Epithelial cell of esophagus (primary cell): Measurements from ENCODE around the gene NSUN4.

Experiments used
- DNase-seq: peaks from one replicate; pipeline ENCODE4 v3.0.0; 2010; ENCODE audit warnings: low read depth
- H3K4me3 ChIP-seq: 2 replicates; pipeline ENCODE4 v1.5.1; 2011; ENCODE audit warnings: mild to moderate bottlenecking, low read length, control low read depth
- TF ChIP-seq, protein P1 (sequence below): IDR thresholded peaks from 2 replicates; pipeline ENCODE4 v1.5.1; 2011; ENCODE audit warnings: low read depth, mild to moderate bottlenecking, low read length, control low read depth, inconsistent platforms; ENCODE audit not compliant: insufficient read depth; ENCODE audit errors: missing control alignments

NSUN4 gene

GRCh38 chr1:46405197-46405555 lies 64.6 kb downstream of the NSUN4 start:
- DNase-seq = no peak
- TF ChIP-seq, protein P1, sequence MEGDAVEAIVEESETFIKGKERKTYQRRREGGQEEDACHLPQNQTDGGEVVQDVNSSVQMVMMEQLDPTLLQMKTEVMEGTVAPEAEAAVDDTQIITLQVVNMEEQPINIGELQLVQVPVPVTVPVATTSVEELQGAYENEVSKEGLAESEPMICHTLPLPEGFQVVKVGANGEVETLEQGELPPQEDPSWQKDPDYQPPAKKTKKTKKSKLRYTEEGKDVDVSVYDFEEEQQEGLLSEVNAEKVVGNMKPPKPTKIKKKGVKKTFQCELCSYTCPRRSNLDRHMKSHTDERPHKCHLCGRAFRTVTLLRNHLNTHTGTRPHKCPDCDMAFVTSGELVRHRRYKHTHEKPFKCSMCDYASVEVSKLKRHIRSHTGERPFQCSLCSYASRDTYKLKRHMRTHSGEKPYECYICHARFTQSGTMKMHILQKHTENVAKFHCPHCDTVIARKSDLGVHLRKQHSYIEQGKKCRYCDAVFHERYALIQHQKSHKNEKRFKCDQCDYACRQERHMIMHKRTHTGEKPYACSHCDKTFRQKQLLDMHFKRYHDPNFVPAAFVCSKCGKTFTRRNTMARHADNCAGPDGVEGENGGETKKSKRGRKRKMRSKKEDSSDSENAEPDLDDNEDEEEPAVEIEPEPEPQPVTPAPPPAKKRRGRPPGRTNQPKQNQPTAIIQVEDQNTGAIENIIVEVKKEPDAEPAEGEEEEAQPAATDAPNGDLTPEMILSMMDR = no peak
- H3K4me3 ChIP-seq = no peak overlapping the region

GRCh38 chr1:46405724-46406123 lies 65.1 kb downstream of the NSUN4 start:
- DNase-seq = no peak
- TF ChIP-seq, protein P1 = no peak
- no peak overlapping the region for H3K4me3 ChIP-seq

GRCh38 chr1:46406881-46407608 lies 66.4 kb downstream of the NSUN4 start:
- no peak for DNase-seq
- TF ChIP-seq, protein P1 = no peak
- H3K4me3 ChIP-seq = no peak overlapping the region

DNA sequence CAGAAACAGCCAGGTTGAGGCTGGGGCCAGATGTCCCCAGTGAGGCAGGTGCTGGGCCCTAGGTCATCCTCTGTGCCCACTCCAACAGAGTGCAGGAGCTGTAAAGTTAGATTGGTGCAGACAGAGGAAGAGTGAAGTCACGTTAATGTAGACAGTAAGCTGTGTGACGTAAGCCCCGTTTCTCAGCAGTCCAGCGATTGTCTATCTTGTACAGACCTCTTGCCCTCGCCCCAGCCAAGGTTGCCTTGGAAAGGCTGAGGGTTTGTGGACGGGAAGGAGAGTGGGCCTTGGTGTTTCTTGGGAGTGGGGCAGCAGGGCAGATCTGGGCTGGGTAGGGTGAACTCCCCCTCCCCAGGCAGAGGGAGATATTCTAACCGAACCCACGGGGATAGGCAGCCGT lies 67.0 kb downstream of the NSUN4 start:
- H3K4me3 ChIP-seq = no peak overlapping the region
- no peak for DNase-seq
- TF ChIP-seq, protein P1 = no peak

DNA sequence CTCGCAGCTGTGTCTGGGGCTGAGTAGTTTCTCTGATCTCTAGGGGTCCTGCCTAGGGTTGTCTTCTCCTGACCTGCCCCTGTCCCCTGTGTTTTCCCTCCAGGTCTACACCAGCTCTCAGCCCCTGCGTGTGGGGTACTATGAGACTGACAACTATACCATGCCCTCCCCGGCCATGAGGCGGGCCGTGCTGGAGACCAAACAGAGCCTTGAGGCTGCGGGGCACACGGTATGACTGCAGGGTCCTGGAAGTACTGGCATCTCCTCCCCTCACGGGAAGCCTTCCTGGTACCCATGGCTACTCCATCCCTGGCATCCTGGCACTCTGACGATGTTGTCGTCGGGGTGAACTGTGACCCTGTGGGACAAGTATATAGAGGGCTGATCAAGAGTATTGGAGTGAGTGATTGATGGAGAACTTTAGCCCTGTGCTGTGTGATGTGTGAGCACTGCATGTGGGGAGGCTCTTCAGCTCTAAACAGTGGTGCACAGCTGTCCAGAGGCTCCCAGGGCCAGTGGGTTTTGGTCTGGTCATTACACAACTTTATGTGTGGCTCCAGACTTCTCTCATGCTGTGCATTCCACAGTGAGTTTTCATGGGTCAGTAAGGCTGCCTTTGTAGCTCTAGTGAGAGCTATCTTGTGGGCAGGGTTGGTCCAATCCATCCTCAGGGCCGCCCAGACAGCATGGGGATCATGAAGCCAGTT lies 67.9 kb downstream of the NSUN4 start:
- no peak for DNase-seq
- TF ChIP-seq, protein P1 = no peak
- no peak overlapping the region for H3K4me3 ChIP-seq

DNA sequence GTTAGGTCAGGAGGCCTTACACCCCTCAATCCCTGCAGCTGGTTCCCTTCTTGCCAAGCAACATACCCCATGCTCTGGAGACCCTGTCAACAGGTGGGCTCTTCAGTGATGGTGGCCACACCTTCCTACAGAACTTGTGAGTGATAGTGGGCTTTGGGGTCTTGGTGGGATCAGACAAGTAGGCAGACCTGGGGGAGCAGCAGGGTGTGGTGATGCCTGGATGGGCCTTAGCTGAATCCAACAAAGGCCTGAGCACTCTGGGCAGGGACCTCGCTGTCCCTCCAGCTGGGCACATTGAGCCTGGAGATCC lies 68.4 kb downstream of the NSUN4 start:
- TF ChIP-seq, protein P1 = no peak
- no peak overlapping the region for H3K4me3 ChIP-seq
- no peak for DNase-seq
